SK-N-SH treated with all-trans-retinoic acid at 6 μM for 48 hours (cell line): Measurements from ENCODE around the gene CAV2.

ENCODE experiments used
- ATAC-seq: fragments of 200-7000 bp; cut with Tn5 transposase; 3 replicates; pipeline ENCODE4 v1.9.1; 2020; ENCODE audit warnings: mild to moderate bottlenecking, moderate library complexity
- CSDC2 ChIP-seq: fragments of 250-450 bp; sonication (Bioruptor Pico); IDR thresholded peaks from 2 replicates; pipeline ENCODE4 v1.5.0; 2020; ENCODE audit warnings: mild to moderate bottlenecking, moderate library complexity
- ESRRG ChIP-seq: fragments of 250-450 bp; sonication (Bioruptor Pico); IDR thresholded peaks from 2 replicates; pipeline ENCODE4 v1.6.1; 2021; ENCODE audit warnings: mild to moderate bottlenecking
- GLIS3 ChIP-seq: fragments of 250-450 bp; sonication (Bioruptor Pico); IDR thresholded peaks from 2 replicates; pipeline ENCODE4 v1.5.0; 2020; ENCODE audit warnings: mild to moderate bottlenecking, moderate library complexity
- ISL1 ChIP-seq: fragments of 250-450 bp; sonication (Bioruptor Pico); IDR thresholded peaks from 2 replicates; pipeline ENCODE4 v2.1.2; 2022; ENCODE audit warnings: mild to moderate bottlenecking, moderate library complexity
- OSR1 ChIP-seq: fragments of 250-450 bp; sonication (Bioruptor Pico); IDR thresholded peaks from 2 replicates; pipeline ENCODE4 v1.8.0; 2022; ENCODE audit warnings: moderate library complexity, mild to moderate bottlenecking, inconsistent platforms
- PATZ1 ChIP-seq: fragments of 250-450 bp; sonication (Bioruptor Pico); IDR thresholded peaks from 2 replicates; pipeline ENCODE4 v1.8.0; 2020; ENCODE audit warnings: mild to moderate bottlenecking, moderate library complexity, borderline replicate concordance
- POU6F1 ChIP-seq: fragments of 250-450 bp; sonication (Bioruptor Pico); IDR thresholded peaks from 2 replicates; pipeline ENCODE4 v1.8.0; 2021; ENCODE audit warnings: low read depth, mild to moderate bottlenecking, moderate library complexity, borderline replicate concordance
- PPARA ChIP-seq: fragments of 250-450 bp; sonication (Bioruptor Pico); IDR thresholded peaks from 2 replicates; pipeline ENCODE4 v1.5.0; 2020; ENCODE audit warnings: mild to moderate bottlenecking, borderline replicate concordance
- RARB ChIP-seq: fragments of 250-450 bp; sonication (Bioruptor Pico); IDR thresholded peaks from 2 replicates; pipeline ENCODE4 v1.8.0; 2021; ENCODE audit warnings: mild to moderate bottlenecking, moderate library complexity
- TCF4 ChIP-seq: fragments of 250-450 bp; sonication (Bioruptor Pico); IDR thresholded peaks from 2 replicates; pipeline ENCODE4 v1.8.0; 2021; ENCODE audit warnings: mild to moderate bottlenecking, moderate library complexity, borderline replicate concordance
- TOX ChIP-seq: fragments of 250-450 bp; sonication (Bioruptor Pico); IDR thresholded peaks from 2 replicates; pipeline ENCODE4 v1.8.0; 2021; ENCODE audit warnings: mild to moderate bottlenecking, moderate library complexity, borderline replicate concordance
- ZC3H10 ChIP-seq: fragments of 250-450 bp; sonication (Bioruptor Pico); IDR thresholded peaks from 2 replicates; pipeline ENCODE4 v1.5.1; 2021; ENCODE audit warnings: mild to moderate bottlenecking, moderate library complexity
- ZFP3 ChIP-seq: fragments of 250-450 bp; sonication (Bioruptor Pico); IDR thresholded peaks from 2 replicates; pipeline ENCODE4 v1.5.0; 2020; ENCODE audit warnings: mild to moderate bottlenecking, moderate library complexity
- ZFP30 ChIP-seq: fragments of 450-650 bp; formaldehyde crosslinking; IDR thresholded peaks from 2 replicates; pipeline ENCODE4 v1.5.0; 2022; ENCODE audit warnings: mild to moderate bottlenecking, moderate library complexity
- ZNF565 ChIP-seq: fragments of 450-650 bp; formaldehyde crosslinking; conservative IDR thresholded peaks from 2 replicates; pipeline ENCODE4 v1.5.0; 2020; ENCODE audit warnings: low read depth, mild to moderate bottlenecking, moderate library complexity
- ZNF70 ChIP-seq: fragments of 450-650 bp; formaldehyde crosslinking; IDR thresholded peaks from 2 replicates; pipeline ENCODE4 v1.5.0; 2020; ENCODE audit warnings: mild to moderate bottlenecking, moderate library complexity
- ZNF8 ChIP-seq: fragments of 450-650 bp; formaldehyde crosslinking; IDR thresholded peaks from 2 replicates; pipeline ENCODE4 v1.5.0; 2020; ENCODE audit warnings: mild to moderate bottlenecking, moderate library complexity
- TF ChIP-seq, protein P1 (sequence below): fragments of 250-450 bp; sonication (Bioruptor Pico); IDR thresholded peaks from 2 replicates; pipeline ENCODE4 v1.5.1; 2021; ENCODE audit warnings: mild to moderate bottlenecking, moderate library complexity
- TF ChIP-seq, protein P2 (sequence below): fragments of 250-450 bp; sonication (Bioruptor Pico); IDR thresholded peaks from 2 replicates; pipeline ENCODE4 v1.5.0; 2020; ENCODE audit warnings: mild to moderate bottlenecking, moderate library complexity
- TF ChIP-seq, protein P3 (sequence below): fragments of 250-450 bp; sonication (Bioruptor Pico); IDR thresholded peaks from 2 replicates; pipeline ENCODE4 v1.5.1; 2020; ENCODE audit warnings: low read depth, mild to moderate bottlenecking, moderate library complexity

The CAV2 gene

GRCh38 chr7:116526897-116527296, 27.4 kb downstream of the CAV2 start:
- TF ChIP-seq GLIS3 (CRISPR knock-in tag): no peak
- TF ChIP-seq ZC3H10 (CRISPR knock-in tag): no peak
- no peak for TF ChIP-seq ISL1 (CRISPR knock-in tag)
- TF ChIP-seq, protein P1, sequence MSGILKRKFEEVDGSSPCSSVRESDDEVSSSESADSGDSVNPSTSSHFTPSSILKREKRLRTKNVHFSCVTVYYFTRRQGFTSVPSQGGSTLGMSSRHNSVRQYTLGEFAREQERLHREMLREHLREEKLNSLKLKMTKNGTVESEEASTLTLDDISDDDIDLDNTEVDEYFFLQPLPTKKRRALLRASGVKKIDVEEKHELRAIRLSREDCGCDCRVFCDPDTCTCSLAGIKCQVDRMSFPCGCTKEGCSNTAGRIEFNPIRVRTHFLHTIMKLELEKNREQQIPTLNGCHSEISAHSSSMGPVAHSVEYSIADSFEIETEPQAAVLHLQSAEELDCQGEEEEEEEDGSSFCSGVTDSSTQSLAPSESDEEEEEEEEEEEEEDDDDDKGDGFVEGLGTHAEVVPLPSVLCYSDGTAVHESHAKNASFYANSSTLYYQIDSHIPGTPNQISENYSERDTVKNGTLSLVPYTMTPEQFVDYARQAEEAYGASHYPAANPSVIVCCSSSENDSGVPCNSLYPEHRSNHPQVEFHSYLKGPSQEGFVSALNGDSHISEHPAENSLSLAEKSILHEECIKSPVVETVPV (CRISPR knock-in tag): no peak
- no peak for TF ChIP-seq CSDC2 (CRISPR knock-in tag)
- TF ChIP-seq, protein P2, sequence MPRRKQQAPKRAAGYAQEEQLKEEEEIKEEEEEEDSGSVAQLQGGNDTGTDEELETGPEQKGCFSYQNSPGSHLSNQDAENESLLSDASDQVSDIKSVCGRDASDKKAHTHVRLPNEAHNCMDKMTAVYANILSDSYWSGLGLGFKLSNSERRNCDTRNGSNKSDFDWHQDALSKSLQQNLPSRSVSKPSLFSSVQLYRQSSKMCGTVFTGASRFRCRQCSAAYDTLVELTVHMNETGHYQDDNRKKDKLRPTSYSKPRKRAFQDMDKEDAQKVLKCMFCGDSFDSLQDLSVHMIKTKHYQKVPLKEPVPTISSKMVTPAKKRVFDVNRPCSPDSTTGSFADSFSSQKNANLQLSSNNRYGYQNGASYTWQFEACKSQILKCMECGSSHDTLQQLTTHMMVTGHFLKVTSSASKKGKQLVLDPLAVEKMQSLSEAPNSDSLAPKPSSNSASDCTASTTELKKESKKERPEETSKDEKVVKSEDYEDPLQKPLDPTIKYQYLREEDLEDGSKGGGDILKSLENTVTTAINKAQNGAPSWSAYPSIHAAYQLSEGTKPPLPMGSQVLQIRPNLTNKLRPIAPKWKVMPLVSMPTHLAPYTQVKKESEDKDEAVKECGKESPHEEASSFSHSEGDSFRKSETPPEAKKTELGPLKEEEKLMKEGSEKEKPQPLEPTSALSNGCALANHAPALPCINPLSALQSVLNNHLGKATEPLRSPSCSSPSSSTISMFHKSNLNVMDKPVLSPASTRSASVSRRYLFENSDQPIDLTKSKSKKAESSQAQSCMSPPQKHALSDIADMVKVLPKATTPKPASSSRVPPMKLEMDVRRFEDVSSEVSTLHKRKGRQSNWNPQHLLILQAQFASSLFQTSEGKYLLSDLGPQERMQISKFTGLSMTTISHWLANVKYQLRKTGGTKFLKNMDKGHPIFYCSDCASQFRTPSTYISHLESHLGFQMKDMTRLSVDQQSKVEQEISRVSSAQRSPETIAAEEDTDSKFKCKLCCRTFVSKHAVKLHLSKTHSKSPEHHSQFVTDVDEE (CRISPR knock-in tag): no peak
- no peak for TF ChIP-seq OSR1 (CRISPR knock-in tag)
- no peak for TF ChIP-seq ESRRG (CRISPR knock-in tag)
- TF ChIP-seq PPARA: no peak
- no peak for TF ChIP-seq ZFP3 (CRISPR knock-in tag)
- TF ChIP-seq ZFP30 (CRISPR knock-in tag): no peak
- no peak for TF ChIP-seq POU6F1 (CRISPR knock-in tag)
- TF ChIP-seq ZNF70 (CRISPR knock-in tag): no peak
- TF ChIP-seq ZNF8 (CRISPR knock-in tag): no peak
- TF ChIP-seq, protein P3, sequence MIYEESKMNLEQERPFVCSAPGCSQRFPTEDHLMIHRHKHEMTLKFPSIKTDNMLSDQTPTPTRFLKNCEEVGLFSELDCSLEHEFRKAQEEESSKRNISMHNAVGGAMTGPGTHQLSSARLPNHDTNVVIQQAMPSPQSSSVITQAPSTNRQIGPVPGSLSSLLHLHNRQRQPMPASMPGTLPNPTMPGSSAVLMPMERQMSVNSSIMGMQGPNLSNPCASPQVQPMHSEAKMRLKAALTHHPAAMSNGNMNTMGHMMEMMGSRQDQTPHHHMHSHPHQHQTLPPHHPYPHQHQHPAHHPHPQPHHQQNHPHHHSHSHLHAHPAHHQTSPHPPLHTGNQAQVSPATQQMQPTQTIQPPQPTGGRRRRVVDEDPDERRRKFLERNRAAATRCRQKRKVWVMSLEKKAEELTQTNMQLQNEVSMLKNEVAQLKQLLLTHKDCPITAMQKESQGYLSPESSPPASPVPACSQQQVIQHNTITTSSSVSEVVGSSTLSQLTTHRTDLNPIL (CRISPR knock-in tag): no peak
- no peak for TF ChIP-seq PATZ1 (CRISPR knock-in tag)
- TF ChIP-seq TCF4 (CRISPR knock-in tag): no peak
- no peak for ATAC-seq

GRCh38 chr7:116527521-116527920, 28.0 kb downstream of the CAV2 start:
- no peak for TF ChIP-seq TOX (CRISPR knock-in tag)
- no peak for TF ChIP-seq ZFP3 (CRISPR knock-in tag)
- no peak for TF ChIP-seq ZNF565 (CRISPR knock-in tag)
- no peak for TF ChIP-seq TCF4 (CRISPR knock-in tag)
- TF ChIP-seq POU6F1 (CRISPR knock-in tag): no peak
- TF ChIP-seq ZNF70 (CRISPR knock-in tag): no peak
- TF ChIP-seq RARB (CRISPR knock-in tag): no peak
- ATAC-seq: no peak
